ENCODE results near the gene CBLB.

CBLB gene

DNA sequence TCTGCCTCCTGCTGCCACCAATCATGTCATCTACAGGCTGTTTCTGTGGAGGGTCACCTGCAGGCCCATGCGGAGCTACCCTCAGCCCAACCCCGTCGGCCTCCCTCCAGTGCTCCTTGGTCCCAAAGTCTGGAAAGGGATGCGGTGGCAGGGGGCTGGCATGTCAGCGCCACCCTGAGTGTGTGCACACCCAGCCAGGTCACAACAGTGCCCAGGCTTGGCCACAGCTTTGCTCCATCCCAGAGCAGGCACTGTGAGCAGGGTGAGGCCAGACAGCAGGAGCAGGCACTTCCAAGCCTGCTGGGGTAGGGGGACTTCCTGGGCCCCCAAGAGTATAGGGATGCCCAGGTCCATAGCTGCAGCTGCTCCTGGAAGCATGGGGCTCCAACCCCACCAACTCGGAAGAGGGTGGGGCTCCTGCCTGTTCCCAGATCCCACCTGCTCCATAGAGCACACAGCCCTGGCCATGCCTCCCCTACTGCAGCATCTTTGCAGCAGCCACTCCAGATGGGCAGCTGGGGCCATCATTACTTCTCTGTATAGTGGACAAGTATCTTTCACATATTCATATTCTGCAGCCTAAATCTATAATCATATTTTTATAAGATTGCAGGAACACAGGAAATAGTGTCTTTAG is 109.3 kb downstream of the CBLB start:
- TF ChIP-seq, protein P1, sequence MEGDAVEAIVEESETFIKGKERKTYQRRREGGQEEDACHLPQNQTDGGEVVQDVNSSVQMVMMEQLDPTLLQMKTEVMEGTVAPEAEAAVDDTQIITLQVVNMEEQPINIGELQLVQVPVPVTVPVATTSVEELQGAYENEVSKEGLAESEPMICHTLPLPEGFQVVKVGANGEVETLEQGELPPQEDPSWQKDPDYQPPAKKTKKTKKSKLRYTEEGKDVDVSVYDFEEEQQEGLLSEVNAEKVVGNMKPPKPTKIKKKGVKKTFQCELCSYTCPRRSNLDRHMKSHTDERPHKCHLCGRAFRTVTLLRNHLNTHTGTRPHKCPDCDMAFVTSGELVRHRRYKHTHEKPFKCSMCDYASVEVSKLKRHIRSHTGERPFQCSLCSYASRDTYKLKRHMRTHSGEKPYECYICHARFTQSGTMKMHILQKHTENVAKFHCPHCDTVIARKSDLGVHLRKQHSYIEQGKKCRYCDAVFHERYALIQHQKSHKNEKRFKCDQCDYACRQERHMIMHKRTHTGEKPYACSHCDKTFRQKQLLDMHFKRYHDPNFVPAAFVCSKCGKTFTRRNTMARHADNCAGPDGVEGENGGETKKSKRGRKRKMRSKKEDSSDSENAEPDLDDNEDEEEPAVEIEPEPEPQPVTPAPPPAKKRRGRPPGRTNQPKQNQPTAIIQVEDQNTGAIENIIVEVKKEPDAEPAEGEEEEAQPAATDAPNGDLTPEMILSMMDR (IDR thresholded peaks at IDR 0.05; ENCODE audit: borderline replicate concordance, control extremely low read depth, extremely low read depth, insufficient read depth, missing control alignments) = no peak
- DNase-seq (ENCODE audit: low spot score) = no peak
- in situ Hi-C loops (cut with MboI; ENCODE audit: low sequenced_read_pairs, unreplicated experiment) = no loop called here

DNA sequence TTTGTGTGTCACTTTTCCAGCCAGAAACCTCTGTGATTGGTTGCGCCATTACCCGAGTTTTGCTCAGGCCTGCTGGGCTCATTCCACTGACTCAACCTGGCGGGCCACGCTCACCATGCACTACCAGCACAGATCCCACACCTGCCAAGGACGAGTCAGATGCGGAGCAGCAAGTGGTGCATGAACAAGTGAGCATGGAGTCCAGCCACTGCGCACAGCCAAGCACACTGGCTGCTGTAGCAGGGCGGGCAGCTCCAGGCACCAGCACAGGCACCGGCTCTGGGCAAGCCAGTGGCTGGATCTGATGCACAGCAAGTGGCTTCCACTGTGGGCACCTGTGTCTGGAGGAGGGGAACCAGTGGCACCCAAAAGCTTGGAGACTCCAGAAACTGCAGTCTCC is 110.4 kb downstream of the CBLB start:
- TF ChIP-seq, protein P1 (IDR thresholded peaks at IDR 0.05; ENCODE audit: borderline replicate concordance, control extremely low read depth, extremely low read depth, insufficient read depth, missing control alignments) = no peak
- in situ Hi-C loops (cut with MboI; ENCODE audit: low sequenced_read_pairs, unreplicated experiment) = no loop called here
- DNase-seq (ENCODE audit: low spot score) = no peak

DNA sequence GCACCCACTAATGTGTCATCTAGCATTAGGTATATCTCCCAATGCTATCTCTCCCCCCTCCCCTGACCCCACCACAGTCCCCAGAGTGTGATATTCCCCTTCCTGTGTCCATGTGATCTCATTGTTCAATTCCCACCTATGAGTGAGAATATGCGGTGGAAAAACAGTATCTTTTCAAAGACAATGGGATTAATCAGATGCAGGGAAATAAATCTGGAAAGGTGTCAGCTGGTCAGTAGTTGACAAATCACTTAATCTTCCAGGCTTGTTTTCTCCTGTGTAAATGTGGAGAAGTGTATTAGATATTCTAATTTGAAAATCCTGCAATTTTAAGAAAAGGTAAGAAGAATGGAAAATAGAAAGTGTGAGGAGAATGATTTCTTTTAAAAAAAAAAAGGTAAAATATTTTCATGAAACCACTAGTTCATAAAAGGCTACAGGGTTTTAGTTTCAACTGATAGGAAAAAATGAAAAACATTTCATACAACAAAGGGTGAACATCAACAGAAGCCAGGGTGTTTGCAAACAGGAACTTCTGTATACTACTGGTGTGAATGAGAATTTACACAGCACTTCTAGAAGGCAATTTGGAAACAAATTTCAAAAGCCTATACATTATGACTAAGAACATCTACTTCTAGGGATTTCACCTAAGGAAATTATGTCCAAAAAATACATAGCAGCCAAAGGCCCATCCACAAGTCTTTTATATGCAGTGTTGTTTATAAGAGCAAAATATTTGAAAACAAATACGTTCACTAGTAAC is 113.5 kb downstream of the CBLB start:
- in situ Hi-C loops (cut with MboI; ENCODE audit: low sequenced_read_pairs, unreplicated experiment) = no loop called here

DNA sequence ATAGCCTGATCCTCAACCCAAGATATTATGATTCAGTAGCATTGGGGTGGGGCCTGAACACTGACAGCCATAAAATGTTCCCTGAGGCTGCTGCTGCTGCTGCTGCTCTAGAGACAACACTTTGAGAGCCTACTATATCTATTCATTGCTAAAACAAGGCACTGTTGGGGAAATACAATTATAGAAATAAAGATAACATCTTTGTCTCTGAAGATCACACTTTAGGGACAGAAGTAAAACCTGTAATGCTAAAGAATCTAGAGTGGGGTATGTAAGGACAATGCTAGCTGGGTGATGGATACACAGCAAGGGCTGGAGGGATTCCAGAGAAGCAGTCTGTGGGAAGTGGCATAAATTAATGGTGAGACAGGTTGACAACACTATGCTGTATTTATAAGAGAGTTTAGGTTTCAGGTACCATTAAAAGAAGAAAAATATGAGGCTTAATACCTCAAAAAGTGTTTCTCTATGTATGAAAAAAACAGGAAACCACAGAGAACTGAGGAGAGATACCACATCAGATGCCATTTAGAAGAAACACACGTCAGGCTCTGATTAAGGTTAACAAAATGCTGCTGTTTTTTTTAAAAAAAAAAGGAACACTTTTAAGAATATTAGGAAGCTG is 115.9 kb downstream of the CBLB start:
- DNase-seq (ENCODE audit: low spot score) = no peak
- in situ Hi-C loops (cut with MboI; ENCODE audit: low sequenced_read_pairs, unreplicated experiment) = no loop called here
- TF ChIP-seq, protein P1 (IDR thresholded peaks at IDR 0.05; ENCODE audit: borderline replicate concordance, control extremely low read depth, extremely low read depth, insufficient read depth, missing control alignments) = no peak

More for the DNA sequence above, 113.5 kb downstream of the CBLB start:
- no peak for DNase-seq (ENCODE audit: low spot score)
- TF ChIP-seq, protein P1 (IDR thresholded peaks at IDR 0.05; ENCODE audit: borderline replicate concordance, control extremely low read depth, extremely low read depth, insufficient read depth, missing control alignments) = no peak

DNA sequence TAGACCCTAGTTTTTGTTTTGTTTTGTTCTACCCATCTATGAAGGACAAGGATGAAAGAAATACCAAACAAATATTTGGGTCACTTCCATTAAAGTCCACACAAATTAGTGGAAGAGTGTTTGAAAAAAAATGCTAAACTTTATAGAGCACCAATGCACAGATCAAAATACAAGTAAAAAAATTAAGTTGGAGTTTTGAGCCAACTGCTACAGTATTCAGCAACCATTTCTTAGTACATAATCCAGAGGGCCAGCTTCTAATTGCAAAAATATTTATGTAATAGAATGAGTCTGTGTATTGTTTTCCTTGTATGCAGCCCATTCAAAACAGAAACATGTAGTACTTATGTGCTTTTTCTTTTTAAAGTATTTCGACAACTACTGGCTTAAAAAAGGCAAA is 121.1 kb downstream of the CBLB start:
- TF ChIP-seq, protein P1 (IDR thresholded peaks at IDR 0.05; ENCODE audit: borderline replicate concordance, control extremely low read depth, extremely low read depth, insufficient read depth, missing control alignments) = no peak
- in situ Hi-C loops (cut with MboI; ENCODE audit: low sequenced_read_pairs, unreplicated experiment) = no loop called here

GRCh38 chr3:105747060-105747541 is 121.7 kb downstream of the CBLB start:
- TF ChIP-seq, protein P1 (IDR thresholded peaks at IDR 0.05; ENCODE audit: borderline replicate concordance, control extremely low read depth, extremely low read depth, insufficient read depth, missing control alignments) = no peak
- in situ Hi-C loops (cut with MboI; ENCODE audit: low sequenced_read_pairs, unreplicated experiment) = no loop called here
- no peak for DNase-seq (ENCODE audit: low spot score)

More for the DNA sequence above, 121.1 kb downstream of the CBLB start:
- no peak for DNase-seq (ENCODE audit: low spot score)
